ENCODE results near the gene SH3PXD2B. TPM values are rescaled to one million over a fixed set of nuclear protein-coding genes. Genes with fewer than 3 reads are reported as not detected.

SH3PXD2B gene
- total and polyA plus RNA-seq, 10 of the 15 experiments (the other 5 are each of a cell fraction or from before 2014, with no cell fraction given): 0.05 to 1.6 (median 0.57) TPM

GRCh38 chr5:172353846-172354245 is 100.5 kb downstream of the SH3PXD2B start:
- SMC1A ChIA-PET (ENCODE audit: uncharacterized antibody, unreplicated experiment): interaction anchor here (0.9 kb wide), 1 partner anchor 34 kb away, joined by 5 read pairs; no protein-coding TSS in a partner anchor
- RAD21 ChIA-PET (ENCODE audit: unreplicated experiment): no interaction called here
- intact Hi-C loops (cut with micrococcal nuclease; ENCODE audit: unreplicated experiment) (no loop called here), in situ Hi-C loops (cut with MboI) (no loop called here)
- Histone ChIP-seq H3K9ac (ENCODE audit: control insufficient read depth, insufficient read depth, low read length) (no peak overlapping the region), H3K27me3 (replicated peaks in 1 of 2; ENCODE audit: control insufficient read depth in 2 of 2, insufficient read depth in 2 of 2, low read length in 1 of 2) (no peaks in the 10 kb centered on the region), H3K27ac (ENCODE audit: control insufficient read depth, insufficient read depth) (no peak overlapping the region), H3K79me2 (ENCODE audit: control insufficient read depth, insufficient read depth, low read length) (no peaks in the 10 kb centered on the region), H4K20me1 (ENCODE audit: control insufficient read depth, insufficient read depth) (no peaks in the 10 kb centered on the region), H3K4me2 (ENCODE audit: control insufficient read depth, insufficient read depth) (no peak overlapping the region), H3K4me1 (ENCODE audit: control insufficient read depth, insufficient read depth, low read length) (no peaks in the 10 kb centered on the region), H2AFZ (ENCODE audit: control insufficient read depth, low read depth, low read length) (no peak overlapping the region), H3K9me3 (replicated peaks; ENCODE audit: control insufficient read depth, insufficient read depth, low read length) (no peaks in the 10 kb centered on the region), H3K4me3 (no peak overlapping the region), H3K36me3 (ENCODE audit: control insufficient read depth in 2 of 2, insufficient read depth in 2 of 2, low read length in 1 of 2) (no peaks in the 10 kb centered on the region)
- POLR2A ChIA-PET: no interaction called here
- CTCF ChIA-PET: no interaction called here
- BruUV-seq (replicated peaks): no TSS peak
- WGBS (ENCODE audit: insufficient coverage, insufficient replicate concordance, low lambda C conversion rate, missing lambda C conversion rate): 62% methylated on average over 10 of the region's 10 CpGs
- DNase-seq (ENCODE audit: low read depth, low spot score): no peak
- no peak for TF ChIP-seq ZBED1 (IDR thresholded peaks at IDR 0.05; ENCODE audit: borderline replicate concordance)
- TF ChIP-seq ZNF622 (IDR thresholded peaks at IDR 0.05): no peak
- TF ChIP-seq FOXK2 (IDR thresholded peaks at IDR 0.05): no peak
- no peak for TF ChIP-seq LARP7 (IDR thresholded peaks at IDR 0.05)
- TF ChIP-seq CBX3 (IDR thresholded peaks at IDR 0.05; ENCODE audit: borderline replicate concordance, low read depth): no peak
- TF ChIP-seq KDM1A (IDR thresholded peaks at IDR 0.05; ENCODE audit: borderline replicate concordance): no peak
- TF ChIP-seq POU2F2 (IDR thresholded peaks at IDR 0.05; ENCODE audit: borderline replicate concordance, low read depth, low read length): no peak
- TF ChIP-seq RCOR1 (conservative IDR thresholded peaks at IDR 0.05; ENCODE audit: low read depth, low read length): no peak
- FAIRE-seq: no peak
- ATAC-seq: no peak

DNA sequence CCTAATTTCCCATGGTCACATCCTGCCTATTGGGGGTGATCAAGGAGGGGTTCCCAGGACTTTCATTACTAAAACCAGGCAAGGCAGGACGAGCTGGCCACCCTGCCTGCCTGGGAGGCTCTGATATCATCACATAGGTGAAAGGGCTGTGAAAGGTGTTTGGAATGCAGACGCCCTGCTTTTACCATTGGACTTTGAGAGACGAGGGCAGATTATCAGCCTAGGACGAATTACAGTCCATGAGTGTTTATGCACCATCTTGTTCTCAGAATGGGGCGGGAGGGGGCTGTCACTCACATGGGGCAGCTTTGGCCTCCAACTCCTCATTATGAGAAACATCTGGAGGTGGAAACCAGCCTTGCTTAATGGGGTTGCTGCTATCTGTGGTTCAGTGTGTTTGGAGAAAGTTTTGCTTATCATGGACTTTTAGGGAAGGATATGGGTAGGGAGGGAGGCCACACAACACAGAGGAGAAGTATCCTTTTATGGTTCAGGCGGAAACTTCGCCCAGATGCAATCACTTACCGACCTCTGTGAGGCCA is 101.0 kb downstream of the SH3PXD2B start:
- Histone ChIP-seq H3K27ac (ENCODE audit: control insufficient read depth, insufficient read depth) (no peak overlapping the region), H3K9ac (ENCODE audit: control insufficient read depth, insufficient read depth, low read length) (no peak overlapping the region), H3K36me3 (ENCODE audit: control insufficient read depth in 2 of 2, insufficient read depth in 2 of 2, low read length in 1 of 2) (no peaks in the 10 kb centered on the region), H3K27me3 (replicated peaks in 1 of 2; ENCODE audit: control insufficient read depth in 2 of 2, insufficient read depth in 2 of 2, low read length in 1 of 2) (no peaks in the 10 kb centered on the region), H3K9me3 (replicated peaks; ENCODE audit: control insufficient read depth, insufficient read depth, low read length) (no peaks in the 10 kb centered on the region), H3K4me2 (ENCODE audit: control insufficient read depth, insufficient read depth) (no peak overlapping the region), H3K4me3 (no peak overlapping the region), H4K20me1 (ENCODE audit: control insufficient read depth, insufficient read depth) (no peaks in the 10 kb centered on the region), H2AFZ (ENCODE audit: control insufficient read depth, low read depth, low read length) (no peak overlapping the region), H3K4me1 (ENCODE audit: control insufficient read depth, insufficient read depth, low read length) (no peaks in the 10 kb centered on the region), H3K79me2 (ENCODE audit: control insufficient read depth, insufficient read depth, low read length) (no peaks in the 10 kb centered on the region)
- intact Hi-C loops (cut with micrococcal nuclease; ENCODE audit: unreplicated experiment): no loop called here
- BruUV-seq (replicated peaks): no TSS peak
- RAD21 ChIA-PET (ENCODE audit: unreplicated experiment): no interaction called here
- FAIRE-seq (no peak), ATAC-seq (no peak), DNase-seq (ENCODE audit: low read depth, low spot score) (no peak)
- TF ChIP-seq HCFC1 (IDR thresholded peaks at IDR 0.05; ENCODE audit: low read length) (no peak), MEF2A (IDR thresholded peaks at IDR 0.05; ENCODE audit: insufficient read depth, low read depth, low read length) (no peak), USF1 (IDR thresholded peaks at IDR 0.05; ENCODE audit: borderline replicate concordance, extremely low read length, insufficient read depth, low read depth, low read length) (no peak), MTA2 (IDR thresholded peaks at IDR 0.05; ENCODE audit: low read depth) (no peak), MTA3 (IDR thresholded peaks at IDR 0.05; ENCODE audit: borderline replicate concordance, low read length) (no peak), JUNB (IDR thresholded peaks at IDR 0.05) (no peak), WRNIP1 (IDR thresholded peaks at IDR 0.05; ENCODE audit: borderline replicate concordance, low read depth, low read length) (no peak)
- POLR2A ChIA-PET: no interaction called here
- SMC1A ChIA-PET (ENCODE audit: uncharacterized antibody, unreplicated experiment): no interaction called here
- in situ Hi-C loops (cut with MboI): no loop called here
- 56% methylated on average over 8 of the region's 8 CpGs for WGBS (ENCODE audit: insufficient coverage, insufficient replicate concordance, low lambda C conversion rate, missing lambda C conversion rate)
- CTCF ChIA-PET: no interaction called here

Measured in GM12878 (cell line).